ENCODE measurements around the gene PAAF1.
"Not testable (repeated sequence)": the region's sequence is repeated elsewhere in the genome, so short reads cannot be mapped to it uniquely, and the experiment has no call there.

PAAF1 gene

DNA sequence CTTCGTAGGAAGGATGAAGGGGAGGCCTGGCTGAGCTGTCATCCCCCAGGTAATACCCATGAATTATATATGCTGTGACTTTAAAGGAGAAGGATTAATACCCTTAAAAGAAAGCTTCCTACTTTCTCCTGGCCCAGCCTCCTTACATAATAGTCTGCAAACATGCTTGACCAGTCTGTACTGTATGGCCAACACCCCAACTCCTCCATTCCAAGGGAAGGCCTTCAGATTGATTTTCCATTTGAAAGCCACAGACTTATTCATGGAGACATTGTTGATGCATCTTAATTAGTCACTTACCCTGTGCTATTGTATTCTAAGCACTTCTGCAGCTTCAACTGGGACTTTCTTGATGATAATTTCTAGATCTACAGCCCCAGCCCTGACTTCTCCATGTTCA is 2.0 kb downstream of the PAAF1 start:
- TF ChIP-seq, protein P1, sequence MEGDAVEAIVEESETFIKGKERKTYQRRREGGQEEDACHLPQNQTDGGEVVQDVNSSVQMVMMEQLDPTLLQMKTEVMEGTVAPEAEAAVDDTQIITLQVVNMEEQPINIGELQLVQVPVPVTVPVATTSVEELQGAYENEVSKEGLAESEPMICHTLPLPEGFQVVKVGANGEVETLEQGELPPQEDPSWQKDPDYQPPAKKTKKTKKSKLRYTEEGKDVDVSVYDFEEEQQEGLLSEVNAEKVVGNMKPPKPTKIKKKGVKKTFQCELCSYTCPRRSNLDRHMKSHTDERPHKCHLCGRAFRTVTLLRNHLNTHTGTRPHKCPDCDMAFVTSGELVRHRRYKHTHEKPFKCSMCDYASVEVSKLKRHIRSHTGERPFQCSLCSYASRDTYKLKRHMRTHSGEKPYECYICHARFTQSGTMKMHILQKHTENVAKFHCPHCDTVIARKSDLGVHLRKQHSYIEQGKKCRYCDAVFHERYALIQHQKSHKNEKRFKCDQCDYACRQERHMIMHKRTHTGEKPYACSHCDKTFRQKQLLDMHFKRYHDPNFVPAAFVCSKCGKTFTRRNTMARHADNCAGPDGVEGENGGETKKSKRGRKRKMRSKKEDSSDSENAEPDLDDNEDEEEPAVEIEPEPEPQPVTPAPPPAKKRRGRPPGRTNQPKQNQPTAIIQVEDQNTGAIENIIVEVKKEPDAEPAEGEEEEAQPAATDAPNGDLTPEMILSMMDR (conservative IDR thresholded peaks at IDR 0.05; ENCODE audit: control insufficient read depth, insufficient read depth, low read depth, low read length) = no peak
- no peak overlapping the region for H3K4me3 ChIP-seq (ENCODE audit: control insufficient read depth, low read depth, low read length)
- no peak for DNase-seq (ENCODE audit: low read depth)

DNA sequence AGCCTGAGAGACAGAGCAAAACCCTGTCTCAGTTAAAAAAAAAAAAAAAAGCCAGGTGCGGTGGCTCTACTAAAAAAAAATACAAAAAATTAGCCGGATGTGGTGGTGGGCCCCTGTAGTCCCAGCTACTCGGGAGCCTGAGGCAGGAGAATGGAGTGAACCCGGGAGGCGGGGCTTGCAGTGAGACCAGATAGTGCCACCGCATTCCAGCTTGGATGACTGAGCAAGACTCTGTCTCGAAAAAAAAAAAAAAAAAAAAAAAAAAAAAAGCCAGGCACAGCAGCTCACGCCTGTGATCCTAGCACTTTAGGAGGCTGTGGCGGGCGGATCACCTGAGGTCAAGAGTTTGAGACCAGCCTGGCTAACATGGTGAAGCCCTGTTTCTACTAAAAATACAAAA is 3.6 kb downstream of the PAAF1 start:
- not testable (repeated sequence) for DNase-seq (ENCODE audit: low read depth); H3K4me3 ChIP-seq (ENCODE audit: control insufficient read depth, low read depth, low read length)

DNA sequence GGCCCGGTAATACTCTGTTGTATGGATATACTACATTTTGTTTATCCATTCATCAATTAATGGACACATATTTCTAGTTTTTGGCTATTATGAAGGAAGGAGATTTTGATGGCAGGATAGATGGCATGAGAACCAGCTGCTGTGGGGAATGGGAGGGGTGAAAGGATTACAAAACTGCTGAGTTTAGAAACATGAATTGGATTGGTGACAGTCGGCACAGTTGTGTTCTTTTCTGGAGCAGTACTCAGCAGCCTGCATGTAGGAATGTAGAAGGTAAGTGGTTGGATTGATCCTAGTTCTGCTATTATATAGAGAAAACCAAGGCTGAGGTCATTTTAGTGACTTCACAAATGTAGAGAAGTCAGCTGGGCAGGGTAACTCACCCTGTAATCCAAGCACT is 7.1 kb downstream of the PAAF1 start:
- H3K4me3 ChIP-seq (ENCODE audit: control insufficient read depth, low read depth, low read length) = no peak overlapping the region
- TF ChIP-seq, protein P1 (conservative IDR thresholded peaks at IDR 0.05; ENCODE audit: control insufficient read depth, insufficient read depth, low read depth, low read length) = no peak
- DNase-seq (ENCODE audit: low read depth) = no peak

DNA sequence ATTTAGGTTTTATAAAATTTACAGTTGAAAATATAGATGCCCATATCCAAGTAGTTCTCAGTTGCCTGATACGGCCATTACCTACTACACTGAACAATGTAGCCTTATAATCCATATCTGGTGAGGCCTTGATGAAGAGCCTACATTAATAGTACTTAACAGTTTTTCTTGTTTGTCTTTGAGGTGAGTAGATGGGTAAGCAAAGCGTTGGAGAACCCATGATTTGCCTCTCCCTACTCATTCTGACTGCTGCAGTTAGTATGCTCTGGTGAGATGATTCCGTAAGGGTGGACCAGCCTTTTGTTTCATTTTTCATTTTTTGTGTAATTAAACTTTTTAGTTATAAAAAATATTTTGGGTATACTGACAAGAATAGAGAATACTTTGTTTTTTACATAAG is 11.4 kb downstream of the PAAF1 start:
- no peak overlapping the region for H3K4me3 ChIP-seq (ENCODE audit: control insufficient read depth, low read depth, low read length)
- no peak for DNase-seq (ENCODE audit: low read depth)
- TF ChIP-seq, protein P1 (conservative IDR thresholded peaks at IDR 0.05; ENCODE audit: control insufficient read depth, insufficient read depth, low read depth, low read length) = no peak

DNA sequence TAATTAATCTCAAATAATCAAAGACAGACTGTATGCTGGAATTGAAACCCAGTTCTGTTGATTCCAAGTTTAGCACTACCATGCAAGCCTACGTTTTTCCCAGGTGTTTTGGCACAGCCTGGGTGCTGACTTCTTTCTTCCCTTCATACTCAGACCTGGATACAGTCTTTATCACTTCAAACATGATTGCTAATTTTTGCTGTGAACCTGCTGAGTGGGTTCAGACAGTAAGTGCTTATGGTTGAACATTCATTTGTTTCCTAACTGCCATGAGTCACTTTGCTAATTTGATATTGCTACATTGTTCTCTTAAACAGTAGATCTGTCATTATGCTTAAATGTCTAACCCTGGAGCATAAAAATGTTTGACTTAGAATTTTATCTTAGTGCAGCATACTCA is 12.2 kb downstream of the PAAF1 start:
- no peak overlapping the region for H3K4me3 ChIP-seq (ENCODE audit: control insufficient read depth, low read depth, low read length)
- peak; percentile 71 for DNase-seq (ENCODE audit: low read depth)
- TF ChIP-seq, protein P1 (conservative IDR thresholded peaks at IDR 0.05; ENCODE audit: control insufficient read depth, insufficient read depth, low read depth, low read length) = no peak

DNA sequence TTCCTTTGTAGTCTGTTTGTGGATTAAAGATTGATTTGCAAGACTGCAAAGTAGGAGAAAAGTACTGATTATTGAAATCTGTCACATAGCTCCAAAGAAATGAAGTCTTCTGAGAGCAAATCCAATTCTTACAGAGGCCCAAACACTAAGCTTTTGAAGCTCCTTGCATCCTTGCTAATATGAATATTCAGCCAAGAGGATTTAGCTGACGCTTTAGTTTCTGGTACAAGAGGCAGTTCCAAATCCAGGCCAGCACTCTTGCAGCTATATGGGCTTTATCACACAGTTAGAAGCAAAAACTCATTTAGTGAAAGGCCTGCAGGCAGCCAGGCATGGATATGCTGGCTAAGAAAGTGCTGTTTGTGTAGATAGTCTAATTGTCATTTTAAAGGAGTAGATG is 12.7 kb downstream of the PAAF1 start:
- no peak for DNase-seq (ENCODE audit: low read depth)
- H3K4me3 ChIP-seq (ENCODE audit: control insufficient read depth, low read depth, low read length) = no peak overlapping the region
- TF ChIP-seq, protein P1 (conservative IDR thresholded peaks at IDR 0.05; ENCODE audit: control insufficient read depth, insufficient read depth, low read depth, low read length) = no peak

DNA sequence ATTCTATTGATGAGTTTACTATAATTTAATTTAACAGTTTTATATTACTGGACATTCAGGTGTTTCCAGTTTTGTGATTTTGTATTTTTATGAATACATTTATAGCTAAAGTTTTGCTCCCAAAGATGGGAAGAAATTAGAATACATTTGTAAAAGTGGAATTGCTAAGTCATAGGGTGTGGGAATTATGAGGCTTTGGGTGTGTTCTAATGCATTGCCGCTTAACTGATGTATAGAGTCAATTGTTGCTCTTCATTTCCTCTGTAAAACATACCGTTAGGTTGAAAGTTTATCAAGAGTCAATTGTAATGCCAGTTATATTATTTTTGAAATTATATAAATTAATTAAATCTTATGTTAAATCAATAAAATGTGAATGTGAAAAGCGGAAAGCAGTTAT is 16.2 kb downstream of the PAAF1 start:
- TF ChIP-seq, protein P1 (conservative IDR thresholded peaks at IDR 0.05; ENCODE audit: control insufficient read depth, insufficient read depth, low read depth, low read length) = no peak
- no peak overlapping the region for H3K4me3 ChIP-seq (ENCODE audit: control insufficient read depth, low read depth, low read length)
- DNase-seq (ENCODE audit: low read depth) = no peak

All from fibroblast of mammary gland (primary cell).